ENCODE measurements around the gene ZNF582. TPM values are rescaled to one million over a fixed set of nuclear protein-coding genes. Genes with fewer than 3 reads are reported as not detected.

ZNF582 gene
- total and polyA plus RNA-seq, 3 donors from 2014 or later, result 7.2 to 12.0 (median 11.3) TPM

GRCh38 chr19:56405062-56405461, 11.7 kb upstream of the ZNF582 start:
- Histone ChIP-seq H3K9me3 (no peaks in the 10 kb centered on the region), H3K27ac (no peak overlapping the region), H3K36me3 (ENCODE audit: low read depth, missing control alignments) (peaks cover 4% of the 10 kb centered on the region), H3K27me3 (no peaks in the 10 kb centered on the region), H3K4me1 (peaks cover 13% of the 10 kb centered on the region), H3K4me3 (no peak overlapping the region)
- WGBS, 2 donors, result 76% methylated on average over 4 of the region's 4 CpGs
- TF ChIP-seq CTCF (IDR thresholded peaks at IDR 0.05) (no peak), POLR2A (IDR thresholded peaks at IDR 0.05) (no peak)
- intact Hi-C loops (cut with DNase I; ENCODE audit: low total_unique reads), result no loop called here
- DNase-seq, result no peak

- 47 to 54% methylated on average over 9 of the region's 9 CpGs for WGBS, 2 donors
- no peak for DNase-seq
Measured at GRCh38 chr19:56404705-56405056, 11.3 kb upstream of the ZNF582 start.

GRCh38 chr19:56403764-56404704, 10.7 kb upstream of the ZNF582 start, which contains the start of gene ZNF583:
Gene ZNF583, plus strand, starts transcription at chr19:56404332. Its CDS starts 2,783 bp downstream, at chr19:56407115.
- peak in 1 of 3 experiments; percentile 17 for TF ChIP-seq CTCF (IDR thresholded peaks at IDR 0.05)
- no peak for TF ChIP-seq POLR2A (IDR thresholded peaks at IDR 0.05)
- peak within 1 kb of the TSS; percentile 98 to 99 for H3K27ac ChIP-seq
- WGBS, 2 donors, result 0% methylated on average over 44 to 69 of the region's 70 CpGs
- H3K9me3 ChIP-seq, result no peaks in the 10 kb centered on the region
- no peaks in the 10 kb centered on the region for H3K27me3 ChIP-seq
- H3K4me1 ChIP-seq, result peaks cover 13% of the 10 kb centered on the region
- peak within 1 kb of the TSS; percentile 89 to 90 for H3K4me3 ChIP-seq
- peaks cover 4% of the 10 kb centered on the region for H3K36me3 ChIP-seq (ENCODE audit: low read depth, missing control alignments)
- intact Hi-C loops (cut with DNase I; ENCODE audit: low total_unique reads), result no loop called here
- peak; percentile 97 for DNase-seq

More at GRCh38 chr19:56404705-56405056, 11.3 kb upstream of the ZNF582 start:
- peaks cover 4% of the 10 kb centered on the region for H3K36me3 ChIP-seq (ENCODE audit: low read depth, missing control alignments)
- H3K4me3 ChIP-seq, result peak overlapping the region; percentile 89 to 90
- intact Hi-C loops (cut with DNase I; ENCODE audit: low total_unique reads), result no loop called here
- peak overlapping the region in 1 of 2 donors; percentile 98 for H3K27ac ChIP-seq
- TF ChIP-seq CTCF (IDR thresholded peaks at IDR 0.05), result no peak
- no peak for TF ChIP-seq POLR2A (IDR thresholded peaks at IDR 0.05)
- peaks cover 13% of the 10 kb centered on the region for H3K4me1 ChIP-seq
- no peaks in the 10 kb centered on the region for H3K27me3 ChIP-seq
- H3K9me3 ChIP-seq, result no peaks in the 10 kb centered on the region

GRCh38 chr19:56403261-56403660, 9.9 kb upstream of the ZNF582 start:
- intact Hi-C loops (cut with DNase I; ENCODE audit: low total_unique reads), result no loop called here
- DNase-seq, result no peak

More at GRCh38 chr19:56403261-56403660, 9.9 kb upstream of the ZNF582 start:
- H3K4me1 ChIP-seq, result peaks cover 13% of the 10 kb centered on the region
- TF ChIP-seq POLR2A (IDR thresholded peaks at IDR 0.05) (no peak), CTCF (IDR thresholded peaks at IDR 0.05) (no peak)
- peak overlapping the region; percentile 89 to 90 for H3K4me3 ChIP-seq
- 5 to 18% methylated on average over 4 to 9 of the region's 9 CpGs for WGBS, 2 donors
- no peaks in the 10 kb centered on the region for H3K27me3 ChIP-seq
- no peaks in the 10 kb centered on the region for H3K9me3 ChIP-seq
- H3K27ac ChIP-seq, result peak overlapping the region; percentile 98 to 99
- peaks cover 1% of the 10 kb centered on the region for H3K36me3 ChIP-seq (ENCODE audit: low read depth, missing control alignments)

Data from testis (tissue), 3 donors.